Aorta (tissue), 5 donors: Measurements from ENCODE around the gene ACTN2. TPM values are rescaled to one million over a fixed set of nuclear protein-coding genes. Genes with fewer than 3 reads are reported as not detected.

Experiments used
- ATAC-seq: fragments of 200-7000 bp; cut with Tn5 transposase; one replicate; pipeline ENCODE4 v1.9.1; 2022; ENCODE audit warnings: moderate library complexity; ENCODE audit not compliant: low FRiP score
- DNase-seq, 2 donors: peaks; one replicate each; pipeline ENCODE4 v3.0.0-alpha.2; 2020
- H3K27ac ChIP-seq, 2 donors: one replicate each; pipeline ENCODE4 v1.5.1; 2013; ENCODE audit warnings: low read length in 2 of 2, mild to moderate bottlenecking in 2 of 2, moderate library complexity in 2 of 2, control low read depth in 1 of 2, inconsistent platforms in 1 of 2, low read depth in 1 of 2
- H3K27me3 ChIP-seq, 2 donors: one replicate each; pipeline ENCODE4 v1.6.1; 2013; ENCODE audit warnings: control low read depth in 1 of 2, low read length in 1 of 2, mild to moderate bottlenecking in 1 of 2, moderate library complexity in 1 of 2; ENCODE audit not compliant: insufficient read depth in 2 of 2, control insufficient read depth in 1 of 2
- H3K36me3 ChIP-seq, 2 donors: one replicate each; pipeline ENCODE4 v1.6.1; 2013; ENCODE audit warnings: control low read depth in 1 of 2, low read length in 1 of 2, mild to moderate bottlenecking in 1 of 2; ENCODE audit not compliant: insufficient read depth in 2 of 2, control insufficient read depth in 1 of 2
- H3K4me1 ChIP-seq, 2 donors: one replicate each; pipeline ENCODE4 v1.6.1; 2013; ENCODE audit warnings: low read length in 2 of 2, control low read depth in 1 of 2, mild to moderate bottlenecking in 1 of 2, moderate library complexity in 1 of 2; ENCODE audit not compliant: insufficient read depth in 2 of 2, control insufficient read depth in 1 of 2
- H3K4me3 ChIP-seq, 2 donors: one replicate each; pipeline ENCODE4 v1.5.1; 2013; ENCODE audit warnings: low read length in 2 of 2, control low read depth in 1 of 2, mild to moderate bottlenecking in 1 of 2
- H3K9me3 ChIP-seq: one replicate; pipeline ENCODE4 v1.6.1; 2013; ENCODE audit warnings: mild to moderate bottlenecking, low read length; ENCODE audit not compliant: control insufficient read depth
- WGBS, 2 donors: extraction: QIAGEN DNeasy Blood & Tissue Kit; methylation state at CpG; one replicate each; pipeline ENCODE4 v1.1.7; 2013; 5-methylcytosine and 5-hydroxymethylcytosine counted together
- intact Hi-C, 2 donors: fragments of 100-400 bp; cut with DNase I; formaldehyde crosslinking; loops; one replicate each; pipeline versions ENCODE4 v1.14.2 to v1.15.0; 2022
- polyA plus RNA-seq, 2 donors: library from polyadenylated mRNA; stranded (reverse); fragments of 200-250 nt; gene quantifications; one replicate each; pipeline ENCODE4 v1.2.3, GENCODE V29; 2013
- total RNA-seq, 2 donors: library from RNA; stranded (reverse); fragmentation: NEBNext Ultra II Directional; extraction: Animal tissue kit (Norgen Biotek cat#: 25700); gene quantifications; one replicate each; pipeline ENCODE4 v1.2.1, GENCODE V29; 2021
- donor health status: healthy with polysubstance abuse.
- donor health status: Bipolar disorder and iron deficiency.
- donor health status: DM: no; HTN: no; CAD: no.
- donor health status: DM: no; HTN: no; CAD: no.
- donor health status: DM: yes; HTN: yes; CAD: no.

The ACTN2 gene
- total and polyA plus RNA-seq, 4 donors, result 3.0 to 40.5 (median 27.9) TPM

- Histone ChIP-seq H3K27me3 (no peaks in the 10 kb centered on the region), H3K4me1 (peaks cover 2 to 6% of the 10 kb centered on the region in 2 donors), H3K9me3 (no peaks in the 10 kb centered on the region), H3K36me3 (no peaks in the 10 kb centered on the region), H3K4me3 (peak overlapping the region; percentile 50 to 94), H3K27ac (peak overlapping the region; percentile 32 to 53)
- DNase-seq (no peak), ATAC-seq (peak; percentile 59)
- 0 to 5% methylated on average over 25 to 31 of the region's 31 CpGs for WGBS, 2 donors
- intact Hi-C loops, result loop anchor here in 1 of 2 donors (10.0 kb wide), 1 partner anchor 82 kb away; the partner anchor contains the start of gene HEATR1
Measured at GRCh38 chr1:236686815-236687160, 489 bp downstream of the ACTN2 start.

- H3K36me3 ChIP-seq, result no peaks in the 10 kb centered on the region
- H3K27me3 ChIP-seq, result no peaks in the 10 kb centered on the region
- DNase-seq (no peak), ATAC-seq (peak; percentile 49)
- 4 to 12% methylated on average over 8 of the region's 8 CpGs for WGBS, 2 donors
- H3K27ac ChIP-seq, result peak overlapping the region in 1 of 2 donors; percentile 24
- intact Hi-C loops, result loop anchor here in 1 of 2 donors (10.0 kb wide), 1 partner anchor 82 kb away; the partner anchor contains the start of gene HEATR1
- H3K9me3 ChIP-seq, result no peaks in the 10 kb centered on the region
- peaks cover 2 to 6% of the 10 kb centered on the region in 2 donors for H3K4me1 ChIP-seq
- peak overlapping the region; percentile 50 to 94 for H3K4me3 ChIP-seq
Measured at GRCh38 chr1:236687273-236687672, 974 bp downstream of the ACTN2 start.

- ATAC-seq, result no peak
- H3K4me1 ChIP-seq, result peaks cover 2 to 6% of the 10 kb centered on the region in 2 donors
- intact Hi-C loops, result loop anchor here in 1 of 2 donors (10.0 kb wide), 1 partner anchor 84 kb away; the partner anchor contains the start of gene HEATR1
- H3K27me3 ChIP-seq, result no peaks in the 10 kb centered on the region
- H3K4me3 ChIP-seq, result no peak overlapping the region
- H3K27ac ChIP-seq, result no peak overlapping the region
- no peaks in the 10 kb centered on the region for H3K9me3 ChIP-seq
- no peak for DNase-seq
- H3K36me3 ChIP-seq, result peaks cover 0 to 1% of the 10 kb centered on the region in 2 donors
- 4 to 9% methylated on average over 4 of the region's 4 CpGs for WGBS, 2 donors
Measured at GRCh38 chr1:236688705-236689104, 2.4 kb downstream of the ACTN2 start.

- Histone ChIP-seq H3K27me3 (no peaks in the 10 kb centered on the region), H3K36me3 (peaks cover 0 to 1% of the 10 kb centered on the region in 2 donors), H3K4me3 (no peak overlapping the region), H3K4me1 (peaks cover 2 to 6% of the 10 kb centered on the region in 2 donors), H3K27ac (no peak overlapping the region), H3K9me3 (no peaks in the 10 kb centered on the region)
- DNase-seq (no peak), ATAC-seq (no peak)
- WGBS, 2 donors, result 86 to 95% methylated on average over 11 of the region's 11 CpGs
- intact Hi-C loops, result loop anchor here in 1 of 2 donors (10.0 kb wide), 1 partner anchor 85 kb away; the partner anchor contains the start of gene HEATR1
Measured at GRCh38 chr1:236689713-236690569, 3.6 kb downstream of the ACTN2 start.

- intact Hi-C loops, result no loop called here
- no peak overlapping the region for H3K4me3 ChIP-seq
Measured at GRCh38 chr1:236691348-236691747, 5.0 kb downstream of the ACTN2 start.

GRCh38 chr1:236692128-236692527, 5.8 kb downstream of the ACTN2 start:
- 84 to 86% methylated on average over 3 of the region's 3 CpGs for WGBS, 2 donors
- peaks cover 0 to 1% of the 10 kb centered on the region in 2 donors for H3K36me3 ChIP-seq
- ATAC-seq (no peak), DNase-seq (no peak)
- H3K27ac ChIP-seq, result no peak overlapping the region
- H3K4me3 ChIP-seq, result no peak overlapping the region
- no peaks in the 10 kb centered on the region for H3K9me3 ChIP-seq
- H3K27me3 ChIP-seq, result no peaks in the 10 kb centered on the region
- peaks cover 2 to 6% of the 10 kb centered on the region in 2 donors for H3K4me1 ChIP-seq
- intact Hi-C loops, result no loop called here

More at GRCh38 chr1:236691348-236691747, 5.0 kb downstream of the ACTN2 start:
- DNase-seq (no peak), ATAC-seq (no peak)
- Histone ChIP-seq H3K27me3 (no peaks in the 10 kb centered on the region), H3K36me3 (peaks cover 0 to 1% of the 10 kb centered on the region in 2 donors), H3K4me1 (peaks cover 2 to 6% of the 10 kb centered on the region in 2 donors), H3K27ac (no peak overlapping the region), H3K9me3 (no peaks in the 10 kb centered on the region)
- 96 to 97% methylated on average over 5 of the region's 5 CpGs for WGBS, 2 donors

GRCh38 chr1:236692742-236693141, 6.4 kb downstream of the ACTN2 start:
- Histone ChIP-seq H3K4me1 (peaks cover 2 to 6% of the 10 kb centered on the region in 2 donors), H3K36me3 (peaks cover 0 to 1% of the 10 kb centered on the region in 2 donors), H3K27ac (no peak overlapping the region), H3K27me3 (no peaks in the 10 kb centered on the region), H3K9me3 (no peaks in the 10 kb centered on the region), H3K4me3 (no peak overlapping the region)
- ATAC-seq (no peak), DNase-seq (no peak)
- 92 to 94% methylated on average over 10 of the region's 10 CpGs for WGBS, 2 donors
- intact Hi-C loops, result no loop called here

GRCh38 chr1:236699366-236699765, 13.1 kb downstream of the ACTN2 start:
- Histone ChIP-seq H3K4me1 (peaks cover 0 to 7% of the 10 kb centered on the region in 2 donors), H3K36me3 (no peaks in the 10 kb centered on the region), H3K9me3 (no peaks in the 10 kb centered on the region), H3K4me3 (no peak overlapping the region), H3K27ac (peak overlapping the region; percentile 48 to 82), H3K27me3 (no peaks in the 10 kb centered on the region)
- WGBS, 2 donors, result 15 to 26% methylated on average over 6 of the region's 6 CpGs
- DNase-seq (no peak), ATAC-seq (peak; percentile 48)
- intact Hi-C loops, result no loop called here
